ENCODE results near the gene RPS6KB2. TPM values are rescaled to one million over a fixed set of nuclear protein-coding genes. Genes with fewer than 3 reads are reported as not detected.

RPS6KB2 gene
- polyA plus RNA-seq, 4 donors: 39.0 to 88.1 (median 74.3) TPM

DNA sequence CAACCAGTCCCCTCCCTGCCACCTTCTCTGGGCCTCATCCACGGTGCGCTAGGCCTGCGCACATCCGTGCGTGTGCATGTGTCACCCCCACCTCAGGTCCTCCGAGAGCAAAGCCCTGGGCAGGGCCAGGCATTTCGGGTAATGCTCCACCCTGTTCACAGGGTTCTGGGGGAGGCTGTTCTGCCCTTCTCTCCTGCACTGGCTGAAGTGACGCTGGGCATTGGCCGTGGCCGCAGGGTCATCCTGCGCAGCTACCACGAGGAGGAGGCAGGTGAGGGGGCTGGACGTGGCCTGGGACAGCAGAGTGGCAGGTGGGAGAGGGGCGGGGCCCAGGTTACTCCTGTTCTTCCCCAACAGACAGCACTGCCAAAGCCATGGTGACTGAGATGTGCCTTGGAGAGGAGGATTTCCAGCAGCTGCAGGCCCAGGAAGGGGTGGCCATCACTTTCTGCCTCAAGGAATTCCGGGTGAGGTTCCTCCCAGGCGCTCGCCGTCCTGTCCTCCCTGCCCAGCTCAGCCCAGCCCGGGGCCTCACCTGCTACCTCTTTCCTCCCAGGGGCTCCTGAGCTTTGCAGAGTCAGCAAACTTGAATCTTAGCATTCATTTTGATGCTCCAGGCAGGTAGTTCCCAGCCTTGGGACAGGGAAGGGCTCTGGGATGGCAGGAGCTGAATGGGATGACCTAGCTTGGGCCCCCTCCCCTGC, 32.6 kb upstream of the RPS6KB2 start:
- WGBS, 3 donors: 88 to 89% (median 88%) methylated on average over 18 to 19 of the region's 19 CpGs
- FAIRE-seq (no peak), DNase-seq (no peak)
- Histone ChIP-seq H3K27ac (ENCODE audit: low read depth in 1 of 3, low read length in 2 of 3) (no peak overlapping the region), H3K4me1 (ENCODE audit: control insufficient read depth in 3 of 3, insufficient read depth in 2 of 3, low read depth in 1 of 3, low read length in 2 of 3) (peaks cover 3 to 25% (median 3%) of the 10 kb centered on the region in 3 donors), H3K36me3 (ENCODE audit: control insufficient read depth in 3 of 3, insufficient read depth in 2 of 3, low read depth in 1 of 3, low read length in 3 of 3) (peaks cover 12 to 78% (median 19%) of the 10 kb centered on the region in 3 donors), H3K9me3 (ENCODE audit: control insufficient read depth in 2 of 2, insufficient read depth in 1 of 2, low read depth in 1 of 2, low read length in 1 of 2) (no peaks in the 10 kb centered on the region), H3K4me3 (ENCODE audit: low read depth in 1 of 3, low read length in 3 of 3) (no peak overlapping the region), H3K27me3 (ENCODE audit: control insufficient read depth in 3 of 3, insufficient read depth in 3 of 3, low read length in 3 of 3) (no peaks in the 10 kb centered on the region)

DNA sequence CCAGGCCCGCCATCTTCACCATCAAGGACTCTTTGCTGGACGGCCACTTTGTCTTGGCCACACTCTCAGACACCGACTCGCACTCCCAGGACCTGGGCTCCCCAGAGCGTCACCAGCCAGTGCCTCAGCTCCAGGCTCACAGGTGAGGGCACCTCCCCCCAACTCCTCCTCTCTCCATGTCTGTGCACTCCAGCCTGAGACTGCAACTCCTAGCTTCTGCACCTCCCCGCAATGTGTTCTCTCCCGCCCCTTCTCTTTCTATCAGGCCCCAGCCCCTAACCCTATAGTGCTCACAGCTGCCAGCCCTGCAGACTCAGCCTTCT, 32.1 kb upstream of the RPS6KB2 start:
- Histone ChIP-seq H3K4me1 (ENCODE audit: control insufficient read depth in 3 of 3, insufficient read depth in 2 of 3, low read depth in 1 of 3, low read length in 2 of 3) (peaks cover 3 to 24% (median 3%) of the 10 kb centered on the region in 3 donors), H3K36me3 (ENCODE audit: control insufficient read depth in 3 of 3, insufficient read depth in 2 of 3, low read depth in 1 of 3, low read length in 3 of 3) (peaks cover 12 to 80% (median 19%) of the 10 kb centered on the region in 3 donors), H3K27ac (ENCODE audit: low read depth in 1 of 3, low read length in 2 of 3) (no peak overlapping the region), H3K27me3 (ENCODE audit: control insufficient read depth in 3 of 3, insufficient read depth in 3 of 3, low read length in 3 of 3) (no peaks in the 10 kb centered on the region), H3K9me3 (ENCODE audit: control insufficient read depth in 2 of 2, insufficient read depth in 1 of 2, low read depth in 1 of 2, low read length in 1 of 2) (no peaks in the 10 kb centered on the region), H3K4me3 (ENCODE audit: low read depth in 1 of 3, low read length in 3 of 3) (no peak overlapping the region)
- WGBS, 3 donors: 91 to 96% (median 94%) methylated on average over 7 of the region's 7 CpGs
- DNase-seq (no peak), FAIRE-seq (no peak)

- Histone ChIP-seq H3K27me3 (ENCODE audit: control insufficient read depth in 3 of 3, insufficient read depth in 3 of 3, low read length in 3 of 3) (no peaks in the 10 kb centered on the region), H3K36me3 (ENCODE audit: control insufficient read depth in 3 of 3, insufficient read depth in 2 of 3, low read depth in 1 of 3, low read length in 3 of 3) (peaks cover 12 to 80% (median 19%) of the 10 kb centered on the region in 3 donors), H3K9me3 (ENCODE audit: control insufficient read depth in 2 of 2, insufficient read depth in 1 of 2, low read depth in 1 of 2, low read length in 1 of 2) (no peaks in the 10 kb centered on the region), H3K4me3 (ENCODE audit: low read depth in 1 of 3, low read length in 3 of 3) (no peak overlapping the region), H3K27ac (ENCODE audit: low read depth in 1 of 3, low read length in 2 of 3) (no peak overlapping the region), H3K4me1 (ENCODE audit: control insufficient read depth in 3 of 3, insufficient read depth in 2 of 3, low read depth in 1 of 3, low read length in 2 of 3) (peaks cover 3 to 24% (median 3%) of the 10 kb centered on the region in 3 donors)
- DNase-seq (no peak), FAIRE-seq (no peak)
- WGBS, 3 donors: 43 to 60% (median 48%) methylated on average over 12 to 13 of the region's 13 CpGs
Observed at GRCh38 chr11:67396587-67397389, 31.5 kb upstream of the RPS6KB2 start.

GRCh38 chr11:67397536-67397935, 30.8 kb upstream of the RPS6KB2 start:
- no peak for FAIRE-seq
- Histone ChIP-seq H3K36me3 (ENCODE audit: control insufficient read depth in 3 of 3, insufficient read depth in 2 of 3, low read depth in 1 of 3, low read length in 3 of 3) (peaks cover 12 to 79% (median 19%) of the 10 kb centered on the region in 3 donors), H3K4me3 (ENCODE audit: low read depth in 1 of 3, low read length in 3 of 3) (no peak overlapping the region), H3K9me3 (ENCODE audit: control insufficient read depth in 2 of 2, insufficient read depth in 1 of 2, low read depth in 1 of 2, low read length in 1 of 2) (no peaks in the 10 kb centered on the region), H3K27me3 (ENCODE audit: control insufficient read depth in 3 of 3, insufficient read depth in 3 of 3, low read length in 3 of 3) (no peaks in the 10 kb centered on the region), H3K27ac (ENCODE audit: low read depth in 1 of 3, low read length in 2 of 3) (no peak overlapping the region), H3K4me1 (ENCODE audit: control insufficient read depth in 3 of 3, insufficient read depth in 2 of 3, low read depth in 1 of 3, low read length in 2 of 3) (peaks cover 3 to 29% (median 3%) of the 10 kb centered on the region in 3 donors)
- WGBS, 3 donors: 76 to 86% (median 80%) methylated on average over 6 of the region's 6 CpGs
- DNase-seq: no peak

DNA sequence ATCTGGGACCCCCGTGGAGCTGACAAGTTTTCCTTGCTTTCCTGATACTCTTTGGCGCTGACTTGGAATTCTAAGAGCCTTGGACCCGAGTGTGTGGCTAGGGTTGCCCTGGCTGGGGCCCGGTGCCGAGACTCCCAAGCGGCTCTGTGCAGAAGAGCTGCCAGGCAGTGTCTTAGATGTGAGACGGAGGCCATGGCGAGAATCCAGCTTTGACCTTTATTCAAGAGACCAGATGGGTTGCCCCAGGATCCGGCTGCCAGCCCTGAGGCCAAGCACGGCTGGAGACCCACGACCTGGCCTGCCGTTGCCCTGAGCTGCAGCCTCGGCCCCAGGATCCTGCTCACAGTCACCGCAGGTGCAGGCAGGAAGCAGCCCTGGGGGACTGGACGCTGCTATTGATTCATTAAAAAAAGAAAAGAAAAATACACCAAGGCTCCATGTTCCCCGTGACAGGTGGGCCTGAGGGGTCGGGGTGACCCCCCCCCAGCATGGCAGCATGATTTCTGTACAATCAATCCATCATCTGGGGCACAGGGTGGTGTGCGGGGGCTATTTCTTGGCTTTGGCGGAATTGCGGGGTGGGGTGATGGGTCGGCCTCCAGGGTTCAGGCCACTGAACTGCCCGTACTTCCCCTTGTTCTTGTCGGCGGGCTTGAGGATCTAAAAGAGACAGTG, 30.2 kb upstream of the RPS6KB2 start:
- DNase-seq: no peak
- FAIRE-seq: no peak
- Histone ChIP-seq H3K27ac (ENCODE audit: low read depth in 1 of 3, low read length in 2 of 3) (no peak overlapping the region), H3K4me1 (ENCODE audit: control insufficient read depth in 3 of 3, insufficient read depth in 2 of 3, low read depth in 1 of 3, low read length in 2 of 3) (peaks cover 3 to 29% (median 4%) of the 10 kb centered on the region in 3 donors), H3K4me3 (ENCODE audit: low read depth in 1 of 3, low read length in 3 of 3) (no peak overlapping the region), H3K36me3 (ENCODE audit: control insufficient read depth in 3 of 3, insufficient read depth in 2 of 3, low read depth in 1 of 3, low read length in 3 of 3) (peaks cover 12 to 75% (median 19%) of the 10 kb centered on the region in 3 donors), H3K27me3 (ENCODE audit: control insufficient read depth in 3 of 3, insufficient read depth in 3 of 3, low read length in 3 of 3) (no peaks in the 10 kb centered on the region), H3K9me3 (ENCODE audit: control insufficient read depth in 2 of 2, insufficient read depth in 1 of 2, low read depth in 1 of 2, low read length in 1 of 2) (no peaks in the 10 kb centered on the region)
- 81 to 85% (median 84%) methylated on average over 22 to 24 of the region's 24 CpGs for whole genome bisulfite sequencing, 3 donors

- Histone ChIP-seq H3K36me3 (ENCODE audit: control insufficient read depth in 3 of 3, insufficient read depth in 2 of 3, low read depth in 1 of 3, low read length in 3 of 3) (peaks cover 12 to 67% (median 19%) of the 10 kb centered on the region in 3 donors), H3K27me3 (ENCODE audit: control insufficient read depth in 3 of 3, insufficient read depth in 3 of 3, low read length in 3 of 3) (no peaks in the 10 kb centered on the region), H3K4me3 (ENCODE audit: low read depth in 1 of 3, low read length in 3 of 3) (no peak overlapping the region), H3K27ac (ENCODE audit: low read depth in 1 of 3, low read length in 2 of 3) (no peak overlapping the region), H3K9me3 (ENCODE audit: control insufficient read depth in 2 of 2, insufficient read depth in 1 of 2, low read depth in 1 of 2, low read length in 1 of 2) (no peaks in the 10 kb centered on the region), H3K4me1 (ENCODE audit: control insufficient read depth in 3 of 3, insufficient read depth in 2 of 3, low read depth in 1 of 3, low read length in 2 of 3) (peaks cover 3 to 29% (median 4%) of the 10 kb centered on the region in 3 donors)
- 86 to 89% (median 87%) methylated on average over 28 to 31 of the region's 31 CpGs for WGBS, 3 donors
- DNase-seq: no peak
- no peak for FAIRE-seq
Observed at GRCh38 chr11:67398661-67399563, 29.4 kb upstream of the RPS6KB2 start.

DNA sequence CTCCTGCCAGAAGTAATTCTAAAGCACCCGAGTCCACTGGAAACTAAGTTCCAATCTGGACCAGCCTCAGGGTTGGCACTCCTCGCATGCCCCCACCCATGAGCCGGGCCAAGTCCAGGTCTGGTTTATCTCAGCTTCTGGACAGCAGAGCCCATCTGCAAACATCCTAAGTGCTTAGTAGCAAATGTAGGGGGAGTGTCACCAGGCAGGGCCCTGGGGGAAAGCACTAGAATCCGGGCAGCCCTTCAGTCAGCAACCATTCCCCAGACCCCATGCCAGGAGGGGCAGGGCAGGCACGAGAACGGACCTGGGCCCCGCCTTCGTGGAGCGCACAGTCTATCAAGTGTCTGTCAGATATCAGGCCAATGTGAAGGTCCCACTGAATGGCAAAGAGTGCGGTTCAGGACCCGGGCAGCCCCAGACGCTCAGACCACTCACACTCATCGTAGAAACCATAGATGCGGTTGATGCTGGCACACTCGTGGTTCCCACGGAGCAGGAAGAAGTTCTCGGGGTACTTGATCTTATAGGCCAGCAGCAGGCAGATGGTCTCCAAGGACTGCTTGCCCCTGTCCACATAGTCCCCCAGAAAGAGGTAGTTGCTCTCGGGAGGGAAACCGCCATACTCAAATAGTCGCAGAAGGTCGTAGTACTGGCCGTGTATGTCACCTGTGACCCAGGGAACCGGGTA, 27.9 kb upstream of the RPS6KB2 start:
- peaks cover 12 to 55% (median 19%) of the 10 kb centered on the region in 3 donors for H3K36me3 ChIP-seq (ENCODE audit: control insufficient read depth in 3 of 3, insufficient read depth in 2 of 3, low read depth in 1 of 3, low read length in 3 of 3)
- FAIRE-seq: no peak
- DNase-seq: peak; percentile 40 to 72
- WGBS, 3 donors: 10 to 28% (median 12%) methylated on average over 23 of the region's 23 CpGs
- no peaks in the 10 kb centered on the region for H3K27me3 ChIP-seq (ENCODE audit: control insufficient read depth in 3 of 3, insufficient read depth in 3 of 3, low read length in 3 of 3)
- H3K4me1 ChIP-seq (ENCODE audit: control insufficient read depth in 3 of 3, insufficient read depth in 2 of 3, low read depth in 1 of 3, low read length in 2 of 3): peaks cover 3 to 35% (median 4%) of the 10 kb centered on the region in 3 donors
- H3K27ac ChIP-seq (ENCODE audit: low read depth in 1 of 3, low read length in 2 of 3): peak overlapping the region; percentile 66 to 92 (median 92)
- H3K9me3 ChIP-seq (ENCODE audit: control insufficient read depth in 2 of 2, insufficient read depth in 1 of 2, low read depth in 1 of 2, low read length in 1 of 2): no peaks in the 10 kb centered on the region
- peak overlapping the region; percentile 76 to 97 (median 81) for H3K4me3 ChIP-seq (ENCODE audit: low read depth in 1 of 3, low read length in 3 of 3)

Data from small intestine (tissue), 7 donors.